DOHH2 (cell line): ENCODE data around the gene EYA2.

Source experiments
- H3F3A ChIP-seq: fragments of 200-600 bp; sonication (generic), shearing (Covaris generic); 2 replicates; pipeline ENCODE4 v1.6.0; 2016; ENCODE audit warnings: antibody characterized with exemption, mild to moderate bottlenecking; ENCODE audit not compliant: control insufficient read depth, insufficient read depth
- H3K27ac ChIP-seq: fragments of 200-600 bp; sonication (generic); 2 replicates; pipeline ENCODE4 v1.5.1; 2014; ENCODE audit warnings: low read depth, mild to moderate bottlenecking, low read length, moderate library complexity
- H3K27me3 ChIP-seq: fragments of 200-600 bp; sonication (generic); 2 replicates; pipeline ENCODE4 v1.6.1; 2014; ENCODE audit warnings: mild to moderate bottlenecking, low read length, mixed read lengths; ENCODE audit not compliant: control insufficient read depth
- H3K36me3 ChIP-seq: fragments of 200-600 bp; sonication (generic); 2 replicates; pipeline ENCODE4 v1.6.1; 2014; ENCODE audit warnings: mild to moderate bottlenecking, low read length, moderate library complexity, mixed read lengths; ENCODE audit not compliant: control insufficient read depth
- H3K4me1 ChIP-seq: fragments of 200-600 bp; sonication (generic); 2 replicates; pipeline ENCODE4 v1.6.1; 2014; ENCODE audit warnings: mild to moderate bottlenecking, low read length, mixed read lengths; ENCODE audit not compliant: control insufficient read depth
- H3K4me2 ChIP-seq: fragments of 200-600 bp; sonication (generic); 2 replicates; pipeline ENCODE4 v1.6.0; 2014; ENCODE audit warnings: mild to moderate bottlenecking, low read length, moderate library complexity
- H3K4me3 ChIP-seq: fragments of 200-600 bp; sonication (generic); 2 replicates; pipeline ENCODE4 v1.5.1; 2014; ENCODE audit warnings: mild to moderate bottlenecking, low read length, mixed read lengths
- H3K79me2 ChIP-seq: fragments of 200-600 bp; sonication (generic); 2 replicates; pipeline ENCODE4 v1.6.1; 2014; ENCODE audit warnings: mild to moderate bottlenecking, low read length, mixed read lengths; ENCODE audit not compliant: control insufficient read depth
- H3K9me2 ChIP-seq: fragments of 200-600 bp; sonication (generic); replicated peaks from 2 replicates; pipeline ENCODE4 v1.6.1; 2014; ENCODE audit warnings: mild to moderate bottlenecking, low read length, mixed read lengths; ENCODE audit not compliant: control insufficient read depth
- H3K9me3 ChIP-seq: fragments of 200-600 bp; sonication (generic); 2 replicates; pipeline ENCODE4 v1.6.1; 2014; ENCODE audit warnings: antibody characterized with exemption, low read length, mixed read lengths; ENCODE audit not compliant: control insufficient read depth, insufficient read depth
- H4K20me1 ChIP-seq: fragments of 200-600 bp; sonication (generic); 2 replicates; pipeline ENCODE4 v1.6.0; 2014; ENCODE audit warnings: low read depth, mild to moderate bottlenecking, antibody characterized with exemption, low read length, moderate library complexity; ENCODE audit not compliant: control insufficient read depth, insufficient read depth
- CTCF ChIP-seq: fragments of 200-600 bp; sonication (generic); IDR thresholded peaks from one replicate; pipeline ENCODE4 v1.5.1; 2014; ENCODE audit warnings: antibody characterized with exemption, mild to moderate bottlenecking, low read depth, low read length; ENCODE audit not compliant: poor library complexity, severe bottlenecking
- EZH2phosphoT487 ChIP-seq: fragments of 200-600 bp; sonication (generic); IDR thresholded peaks from 2 replicates; pipeline ENCODE4 v1.6.1; 2017; ENCODE audit warnings: borderline replicate concordance, mild to moderate bottlenecking, antibody characterized with exemption, low read length, moderate library complexity, mixed read lengths

The EYA2 gene

DNA sequence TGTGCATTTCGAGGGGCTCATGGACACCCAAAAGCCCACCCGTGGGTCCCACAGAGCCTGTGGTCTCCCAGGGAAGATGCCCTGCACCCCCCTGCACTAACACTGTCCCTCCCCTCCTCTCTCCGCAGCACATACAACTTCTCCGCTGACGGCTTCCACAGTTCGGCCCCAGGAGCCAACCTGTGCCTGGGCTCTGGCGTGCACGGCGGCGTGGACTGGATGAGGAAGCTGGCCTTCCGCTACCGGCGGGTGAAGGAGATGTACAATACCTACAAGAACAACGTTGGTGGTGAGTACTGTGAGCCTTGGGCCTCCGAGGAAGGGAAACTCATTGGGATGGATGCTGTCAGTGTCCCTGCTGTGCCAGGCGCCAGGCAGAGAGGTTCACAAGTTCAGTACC, 277.9 kb downstream of the EYA2 start:
- no peaks in the 10 kb centered on the region for H3K79me2 ChIP-seq
- peaks cover 14% of the 10 kb centered on the region for H3K27me3 ChIP-seq
- H3K27ac ChIP-seq = no peak overlapping the region
- H3K4me1 ChIP-seq = no peaks in the 10 kb centered on the region
- H3F3A ChIP-seq = no peaks in the 10 kb centered on the region
- H3K4me2 ChIP-seq = no peak overlapping the region
- H3K9me3 ChIP-seq = no peaks in the 10 kb centered on the region
- TF ChIP-seq EZH2phosphoT487 (no peak), CTCF (no peak)
- no peaks in the 10 kb centered on the region for H3K9me2 ChIP-seq
- no peak overlapping the region for H3K4me3 ChIP-seq
- no peaks in the 10 kb centered on the region for H3K36me3 ChIP-seq
- no peaks in the 10 kb centered on the region for H4K20me1 ChIP-seq

- Histone ChIP-seq H3K9me3 (no peaks in the 10 kb centered on the region), H4K20me1 (no peaks in the 10 kb centered on the region), H3K27ac (no peak overlapping the region), H3K4me1 (no peaks in the 10 kb centered on the region), H3K36me3 (no peaks in the 10 kb centered on the region), H3K4me2 (no peak overlapping the region), H3K9me2 (no peaks in the 10 kb centered on the region), H3K79me2 (no peaks in the 10 kb centered on the region), H3K4me3 (no peak overlapping the region), H3F3A (no peaks in the 10 kb centered on the region), H3K27me3 (peaks cover 11% of the 10 kb centered on the region)
- TF ChIP-seq CTCF (no peak), EZH2phosphoT487 (no peak)
Observed at GRCh38 chr20:47173596-47174216, 279.1 kb downstream of the EYA2 start.

DNA sequence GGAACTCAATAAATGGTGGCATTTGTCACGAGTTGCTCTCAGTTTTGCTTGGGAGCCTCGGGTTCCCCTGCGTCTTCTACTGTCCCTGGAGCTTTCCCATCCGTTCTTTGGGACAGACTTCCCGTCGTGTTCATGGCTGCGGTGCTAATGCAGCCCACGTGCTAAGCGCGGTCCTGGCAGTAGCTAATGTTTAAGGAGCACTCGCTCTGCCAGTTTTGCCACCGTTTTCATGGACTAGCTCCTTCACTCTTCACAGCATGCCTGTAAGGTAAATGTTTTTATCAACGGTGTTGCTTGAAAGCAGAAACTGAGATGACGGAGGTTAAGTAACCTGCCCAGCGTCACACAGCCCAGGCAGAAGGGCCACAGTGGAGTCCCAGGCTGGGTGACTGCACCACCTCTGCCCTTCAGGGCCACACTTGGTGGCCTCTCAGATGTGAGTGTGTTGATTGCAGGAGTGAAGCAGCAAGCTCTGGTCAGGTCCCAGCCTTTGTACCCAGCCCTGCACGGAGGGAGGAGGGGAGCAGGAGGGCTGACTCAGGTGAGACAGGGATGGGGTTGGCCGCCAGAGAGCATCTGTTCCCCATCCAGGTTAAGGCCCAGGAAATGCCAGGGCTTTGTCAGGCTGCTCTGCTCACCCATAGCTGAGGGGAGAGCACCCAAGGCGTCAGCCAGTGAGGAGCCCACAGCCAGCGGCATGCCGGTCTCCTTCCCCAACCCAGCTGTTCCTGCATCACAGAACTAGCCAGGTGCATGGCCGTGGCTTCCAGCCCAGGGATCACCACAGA, 280.0 kb downstream of the EYA2 start:
- Histone ChIP-seq H3K4me2 (no peak overlapping the region), H3K27ac (no peak overlapping the region), H3K4me3 (no peak overlapping the region), H3K9me2 (no peaks in the 10 kb centered on the region), H4K20me1 (no peaks in the 10 kb centered on the region), H3F3A (no peaks in the 10 kb centered on the region), H3K36me3 (no peaks in the 10 kb centered on the region), H3K27me3 (peaks cover 5% of the 10 kb centered on the region), H3K79me2 (no peaks in the 10 kb centered on the region), H3K9me3 (no peaks in the 10 kb centered on the region), H3K4me1 (no peaks in the 10 kb centered on the region)
- TF ChIP-seq EZH2phosphoT487 (no peak), CTCF (no peak)
